DOHH2 (cell line): ENCODE results near the gene DGCR2.

Source experiments
- H3F3A ChIP-seq: fragments of 200-600 bp; sonication (generic), shearing (Covaris generic); 2 replicates; pipeline ENCODE4 v1.6.0; 2016; ENCODE audit warnings: antibody characterized with exemption, mild to moderate bottlenecking; ENCODE audit not compliant: control insufficient read depth, insufficient read depth
- H3K27ac ChIP-seq: fragments of 200-600 bp; sonication (generic); 2 replicates; pipeline ENCODE4 v1.5.1; 2014; ENCODE audit warnings: low read depth, mild to moderate bottlenecking, low read length, moderate library complexity
- H3K27me3 ChIP-seq: fragments of 200-600 bp; sonication (generic); 2 replicates; pipeline ENCODE4 v1.6.1; 2014; ENCODE audit warnings: mild to moderate bottlenecking, low read length, mixed read lengths; ENCODE audit not compliant: control insufficient read depth
- H3K36me3 ChIP-seq: fragments of 200-600 bp; sonication (generic); 2 replicates; pipeline ENCODE4 v1.6.1; 2014; ENCODE audit warnings: mild to moderate bottlenecking, low read length, moderate library complexity, mixed read lengths; ENCODE audit not compliant: control insufficient read depth
- H3K4me1 ChIP-seq: fragments of 200-600 bp; sonication (generic); 2 replicates; pipeline ENCODE4 v1.6.1; 2014; ENCODE audit warnings: mild to moderate bottlenecking, low read length, mixed read lengths; ENCODE audit not compliant: control insufficient read depth
- H3K4me2 ChIP-seq: fragments of 200-600 bp; sonication (generic); 2 replicates; pipeline ENCODE4 v1.6.0; 2014; ENCODE audit warnings: mild to moderate bottlenecking, low read length, moderate library complexity
- H3K4me3 ChIP-seq: fragments of 200-600 bp; sonication (generic); 2 replicates; pipeline ENCODE4 v1.5.1; 2014; ENCODE audit warnings: mild to moderate bottlenecking, low read length, mixed read lengths
- H3K79me2 ChIP-seq: fragments of 200-600 bp; sonication (generic); 2 replicates; pipeline ENCODE4 v1.6.1; 2014; ENCODE audit warnings: mild to moderate bottlenecking, low read length, mixed read lengths; ENCODE audit not compliant: control insufficient read depth
- H3K9me2 ChIP-seq: fragments of 200-600 bp; sonication (generic); replicated peaks from 2 replicates; pipeline ENCODE4 v1.6.1; 2014; ENCODE audit warnings: mild to moderate bottlenecking, low read length, mixed read lengths; ENCODE audit not compliant: control insufficient read depth
- H3K9me3 ChIP-seq: fragments of 200-600 bp; sonication (generic); 2 replicates; pipeline ENCODE4 v1.6.1; 2014; ENCODE audit warnings: antibody characterized with exemption, low read length, mixed read lengths; ENCODE audit not compliant: control insufficient read depth, insufficient read depth
- H4K20me1 ChIP-seq: fragments of 200-600 bp; sonication (generic); 2 replicates; pipeline ENCODE4 v1.6.0; 2014; ENCODE audit warnings: low read depth, mild to moderate bottlenecking, antibody characterized with exemption, low read length, moderate library complexity; ENCODE audit not compliant: control insufficient read depth, insufficient read depth
- EZH2phosphoT487 ChIP-seq: fragments of 200-600 bp; sonication (generic); IDR thresholded peaks from 2 replicates; pipeline ENCODE4 v1.6.1; 2017; ENCODE audit warnings: borderline replicate concordance, mild to moderate bottlenecking, antibody characterized with exemption, low read length, moderate library complexity, mixed read lengths
- TF ChIP-seq, protein P1 (sequence below): fragments of 200-600 bp; sonication (generic); IDR thresholded peaks from one replicate; pipeline ENCODE4 v1.5.1; 2014; ENCODE audit warnings: antibody characterized with exemption, mild to moderate bottlenecking, low read depth, low read length; ENCODE audit not compliant: poor library complexity, severe bottlenecking

DGCR2 gene

DNA sequence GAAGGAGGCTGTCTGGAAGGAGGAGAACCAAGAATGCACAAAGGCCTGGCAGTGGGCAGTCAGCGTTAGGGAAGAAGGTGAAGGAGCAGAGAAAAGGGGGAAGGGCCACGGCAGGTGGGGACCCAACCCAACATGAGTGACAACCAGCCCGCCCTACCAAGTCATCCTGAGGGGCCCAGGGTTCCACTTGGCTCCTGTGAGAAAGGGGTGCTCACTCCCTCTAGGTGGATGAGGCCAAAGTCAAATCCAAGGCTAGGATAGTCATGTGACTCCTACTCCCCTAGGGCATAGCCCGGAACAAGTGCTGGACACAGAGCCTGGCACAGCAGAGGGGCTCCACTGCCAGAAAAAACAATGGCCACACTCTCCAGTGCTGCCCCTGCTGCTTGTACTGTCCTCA is 2.2 kb upstream of the DGCR2 start:
- H3K27ac ChIP-seq = no peak overlapping the region
- no peaks in the 10 kb centered on the region for H3K36me3 ChIP-seq
- H3F3A ChIP-seq = no peaks in the 10 kb centered on the region
- H3K9me3 ChIP-seq = no peaks in the 10 kb centered on the region
- no peak for TF ChIP-seq EZH2phosphoT487
- TF ChIP-seq, protein P1, sequence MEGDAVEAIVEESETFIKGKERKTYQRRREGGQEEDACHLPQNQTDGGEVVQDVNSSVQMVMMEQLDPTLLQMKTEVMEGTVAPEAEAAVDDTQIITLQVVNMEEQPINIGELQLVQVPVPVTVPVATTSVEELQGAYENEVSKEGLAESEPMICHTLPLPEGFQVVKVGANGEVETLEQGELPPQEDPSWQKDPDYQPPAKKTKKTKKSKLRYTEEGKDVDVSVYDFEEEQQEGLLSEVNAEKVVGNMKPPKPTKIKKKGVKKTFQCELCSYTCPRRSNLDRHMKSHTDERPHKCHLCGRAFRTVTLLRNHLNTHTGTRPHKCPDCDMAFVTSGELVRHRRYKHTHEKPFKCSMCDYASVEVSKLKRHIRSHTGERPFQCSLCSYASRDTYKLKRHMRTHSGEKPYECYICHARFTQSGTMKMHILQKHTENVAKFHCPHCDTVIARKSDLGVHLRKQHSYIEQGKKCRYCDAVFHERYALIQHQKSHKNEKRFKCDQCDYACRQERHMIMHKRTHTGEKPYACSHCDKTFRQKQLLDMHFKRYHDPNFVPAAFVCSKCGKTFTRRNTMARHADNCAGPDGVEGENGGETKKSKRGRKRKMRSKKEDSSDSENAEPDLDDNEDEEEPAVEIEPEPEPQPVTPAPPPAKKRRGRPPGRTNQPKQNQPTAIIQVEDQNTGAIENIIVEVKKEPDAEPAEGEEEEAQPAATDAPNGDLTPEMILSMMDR = no peak
- H4K20me1 ChIP-seq = peaks cover 10% of the 10 kb centered on the region; the same call in 1 of the 2 replicates
- no peak overlapping the region for H3K4me2 ChIP-seq
- no peak overlapping the region for H3K4me3 ChIP-seq
- peaks cover 24% of the 10 kb centered on the region for H3K4me1 ChIP-seq
- peaks cover 28% of the 10 kb centered on the region for H3K79me2 ChIP-seq
- H3K9me2 ChIP-seq = no peaks in the 10 kb centered on the region
- H3K27me3 ChIP-seq = no peaks in the 10 kb centered on the region

DNA sequence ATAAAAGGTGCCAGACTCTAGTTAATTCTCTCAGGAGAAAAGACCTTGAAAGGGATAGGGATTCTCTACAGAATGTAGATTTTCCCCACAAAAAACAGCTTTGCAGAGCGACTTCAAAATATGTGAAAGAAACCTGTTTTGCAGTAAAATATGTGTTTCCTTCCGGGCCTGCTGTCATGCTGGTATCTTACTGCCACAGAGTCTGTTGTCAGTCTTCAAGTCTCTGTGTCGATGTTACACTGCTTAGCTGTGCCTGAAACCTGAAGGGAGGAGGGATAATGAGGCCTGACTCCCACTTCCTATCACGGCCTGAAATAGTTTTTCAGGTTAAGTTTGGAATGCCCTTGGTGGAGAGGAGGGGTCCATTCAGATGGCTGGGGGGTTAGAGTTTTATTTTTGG is 1.7 kb upstream of the DGCR2 start:
- peaks cover 10% of the 10 kb centered on the region; the same call in 1 of the 2 replicates for H4K20me1 ChIP-seq
- H3K36me3 ChIP-seq = peaks cover under 1% of the 10 kb centered on the region
- no peak overlapping the region for H3K4me2 ChIP-seq
- no peaks in the 10 kb centered on the region for H3F3A ChIP-seq
- H3K27ac ChIP-seq = no peak overlapping the region
- no peaks in the 10 kb centered on the region for H3K27me3 ChIP-seq
- no peaks in the 10 kb centered on the region for H3K9me2 ChIP-seq
- H3K4me1 ChIP-seq = peaks cover 28% of the 10 kb centered on the region
- H3K79me2 ChIP-seq = peaks cover 33% of the 10 kb centered on the region
- TF ChIP-seq EZH2phosphoT487 = no peak
- TF ChIP-seq, protein P1 = no peak
- H3K4me3 ChIP-seq = no peak overlapping the region
- H3K9me3 ChIP-seq = no peaks in the 10 kb centered on the region

DNA sequence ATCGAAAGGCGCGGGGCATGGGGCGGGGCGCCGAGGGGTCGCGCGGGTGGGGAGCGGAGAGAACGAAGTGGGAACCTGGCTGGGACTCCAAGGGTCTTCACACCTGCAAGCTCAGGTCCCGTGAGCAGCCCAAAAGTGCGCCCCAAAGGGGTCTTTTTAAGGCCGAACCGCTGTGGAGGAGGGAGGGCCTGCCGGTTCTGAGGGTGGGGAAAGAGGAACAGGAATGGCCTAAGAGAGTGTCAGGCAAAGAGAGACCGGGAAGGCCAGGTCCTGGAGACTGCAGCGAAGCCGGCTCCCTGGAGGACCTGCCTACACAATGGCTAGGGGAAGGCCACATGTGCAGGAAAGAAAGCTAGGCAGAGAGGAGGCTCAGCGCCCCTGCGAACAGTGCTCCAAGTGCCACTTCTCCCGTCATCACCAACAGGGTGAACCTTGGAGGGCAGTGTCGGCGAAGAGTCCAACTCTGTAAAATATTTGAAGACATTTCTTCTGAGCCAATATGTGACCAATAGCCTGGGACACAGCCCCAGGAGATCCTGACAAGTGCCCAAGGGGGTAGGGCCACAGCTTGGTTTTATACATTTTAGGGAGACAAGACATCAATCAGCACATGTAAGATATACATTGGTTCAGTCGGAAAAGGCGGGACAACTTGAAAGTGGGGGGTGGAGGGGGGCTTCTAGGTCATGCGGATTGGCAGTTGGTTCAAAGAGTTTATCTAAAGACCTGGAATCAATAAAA is 710 bp upstream of the DGCR2 start:
- Histone ChIP-seq H3K27me3 (no peaks in the 10 kb centered on the region), H3K4me2 (peak overlapping the region; percentile 74), H3K79me2 (peaks cover 43% of the 10 kb centered on the region), H4K20me1 (peaks cover 17% of the 10 kb centered on the region; the same call in 1 of the 2 replicates), H3K4me3 (peak overlapping the region; percentile 85), H3K4me1 (peaks cover 38% of the 10 kb centered on the region), H3K9me3 (no peaks in the 10 kb centered on the region), H3K27ac (no peak overlapping the region), H3F3A (peaks cover 3% of the 10 kb centered on the region; the same call in 1 of the 2 replicates), H3K9me2 (no peaks in the 10 kb centered on the region), H3K36me3 (peaks cover 5% of the 10 kb centered on the region)
- TF ChIP-seq, protein P1 = no peak
- no peak for TF ChIP-seq EZH2phosphoT487
